ENCODE results near the gene TRIM29.

Gene TRIM29

GRCh38 chr11:120089036-120090001, 48.6 kb downstream of the TRIM29 start:
- Mint-ChIP-seq H3K9me3 (no peaks in the 10 kb centered on the region), H3K4me1 (ENCODE audit: low read depth) (no peaks in the 10 kb centered on the region), H3K27me3 (no peaks in the 10 kb centered on the region), H3K27ac (no peak overlapping the region), H3K36me3 (ENCODE audit: low read depth) (peaks cover 2% of the 10 kb centered on the region), H3K4me3 (no peak overlapping the region)
- no peak for DNase-seq

GRCh38 chr11:120088056-120088455, 49.9 kb downstream of the TRIM29 start:
- no peak overlapping the region for H3K4me3 Mint-ChIP-seq
- H3K36me3 Mint-ChIP-seq (ENCODE audit: low read depth) = peaks cover 2% of the 10 kb centered on the region

GRCh38 chr11:120086651-120087050, 51.3 kb downstream of the TRIM29 start:
- Mint-ChIP-seq H3K27me3 (no peaks in the 10 kb centered on the region), H3K9me3 (peaks cover under 1% of the 10 kb centered on the region), H3K27ac (no peak overlapping the region), H3K36me3 (ENCODE audit: low read depth) (peaks cover 2% of the 10 kb centered on the region), H3K4me1 (ENCODE audit: low read depth) (no peaks in the 10 kb centered on the region), H3K4me3 (no peak overlapping the region)
- no peak for DNase-seq

More at GRCh38 chr11:120088056-120088455, 49.9 kb downstream of the TRIM29 start:
- Mint-ChIP-seq H3K27me3 (no peaks in the 10 kb centered on the region), H3K4me1 (ENCODE audit: low read depth) (no peaks in the 10 kb centered on the region), H3K27ac (no peak overlapping the region), H3K9me3 (no peaks in the 10 kb centered on the region)
- DNase-seq = no peak

GRCh38 chr11:120079750-120080610, 57.9 kb downstream of the TRIM29 start:
- peaks cover 4% of the 10 kb centered on the region for H3K36me3 Mint-ChIP-seq (ENCODE audit: low read depth)
- peak; percentile 38 for DNase-seq
- no peaks in the 10 kb centered on the region for H3K4me1 Mint-ChIP-seq (ENCODE audit: low read depth)
- H3K4me3 Mint-ChIP-seq = no peak overlapping the region
- no peak overlapping the region for H3K27ac Mint-ChIP-seq
- H3K9me3 Mint-ChIP-seq = peaks cover 13% of the 10 kb centered on the region
- H3K27me3 Mint-ChIP-seq = peaks cover 25% of the 10 kb centered on the region

DNA sequence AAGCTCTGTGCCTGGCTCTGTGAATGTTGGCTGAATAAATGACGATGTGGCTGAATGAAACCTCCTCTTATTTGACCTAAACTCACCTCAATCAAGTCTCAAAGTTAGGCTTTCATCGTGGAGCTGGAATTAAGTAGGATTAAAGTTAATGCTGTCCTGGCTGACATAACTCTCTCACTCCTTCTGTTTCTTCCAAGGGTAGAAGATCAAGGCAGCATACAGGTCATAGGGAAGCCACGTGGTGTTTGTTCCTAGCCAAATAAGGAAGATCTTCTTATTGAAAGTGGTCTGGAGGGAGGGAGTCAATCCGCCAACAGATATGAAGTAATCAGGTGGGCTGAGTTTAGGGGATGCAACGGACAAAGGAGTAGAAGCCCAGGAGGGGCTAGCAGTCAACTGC, 59.5 kb downstream of the TRIM29 start:
- no peak for DNase-seq
- Mint-ChIP-seq H3K4me1 (ENCODE audit: low read depth) (no peaks in the 10 kb centered on the region), H3K4me3 (no peak overlapping the region), H3K27ac (no peak overlapping the region), H3K36me3 (ENCODE audit: low read depth) (peaks cover 4% of the 10 kb centered on the region), H3K27me3 (peaks cover 28% of the 10 kb centered on the region), H3K9me3 (peaks cover 13% of the 10 kb centered on the region)

DNA sequence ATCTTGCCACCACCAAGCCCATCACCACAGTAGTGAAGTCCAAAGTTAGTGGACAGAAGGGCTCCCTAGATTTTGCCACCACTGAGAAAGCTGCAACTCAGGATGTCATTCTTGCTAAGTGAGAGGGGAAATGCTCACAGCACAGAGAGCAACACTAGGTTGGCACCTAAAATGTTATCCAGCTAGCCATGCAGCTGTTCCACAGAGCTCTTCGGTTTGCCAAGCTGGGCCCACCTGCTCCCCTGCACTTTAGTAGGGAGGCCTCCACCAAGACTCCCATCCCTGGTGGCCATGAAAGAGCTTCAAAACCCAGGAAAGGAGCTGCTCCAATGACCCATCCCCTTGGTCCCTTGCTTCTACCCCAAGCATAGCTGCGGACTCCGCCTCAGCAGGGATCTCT, 63.8 kb downstream of the TRIM29 start:
- no peak overlapping the region for H3K4me3 Mint-ChIP-seq
- no peaks in the 10 kb centered on the region for H3K9me3 Mint-ChIP-seq
- peaks cover 12% of the 10 kb centered on the region for H3K27me3 Mint-ChIP-seq
- H3K27ac Mint-ChIP-seq = no peak overlapping the region
- no peaks in the 10 kb centered on the region for H3K36me3 Mint-ChIP-seq (ENCODE audit: low read depth)
- DNase-seq = no peak
- no peaks in the 10 kb centered on the region for H3K4me1 Mint-ChIP-seq (ENCODE audit: low read depth)

GRCh38 chr11:120073196-120073595, 64.7 kb downstream of the TRIM29 start:
- no peak for DNase-seq
- Mint-ChIP-seq H3K4me3 (no peak overlapping the region), H3K27ac (no peak overlapping the region), H3K36me3 (ENCODE audit: low read depth) (no peaks in the 10 kb centered on the region), H3K9me3 (no peaks in the 10 kb centered on the region), H3K4me1 (ENCODE audit: low read depth) (no peaks in the 10 kb centered on the region), H3K27me3 (peaks cover 16% of the 10 kb centered on the region)

GRCh38 chr11:120068114-120068573, 69.8 kb downstream of the TRIM29 start:
- Mint-ChIP-seq H3K27ac (no peak overlapping the region), H3K9me3 (no peaks in the 10 kb centered on the region)
- DNase-seq = no peak

GRCh38 chr11:120067438-120068113, 70.3 kb downstream of the TRIM29 start:
- Mint-ChIP-seq H3K36me3 (ENCODE audit: low read depth) (no peaks in the 10 kb centered on the region), H3K27me3 (peaks cover 34% of the 10 kb centered on the region), H3K4me3 (no peak overlapping the region), H3K4me1 (ENCODE audit: low read depth) (no peaks in the 10 kb centered on the region), H3K9me3 (no peaks in the 10 kb centered on the region), H3K27ac (no peak overlapping the region)
- DNase-seq = no peak

More at GRCh38 chr11:120068114-120068573, 69.8 kb downstream of the TRIM29 start:
- H3K4me3 Mint-ChIP-seq = no peak overlapping the region
- no peaks in the 10 kb centered on the region for H3K4me1 Mint-ChIP-seq (ENCODE audit: low read depth)
- no peaks in the 10 kb centered on the region for H3K36me3 Mint-ChIP-seq (ENCODE audit: low read depth)
- peaks cover 34% of the 10 kb centered on the region for H3K27me3 Mint-ChIP-seq

DNA sequence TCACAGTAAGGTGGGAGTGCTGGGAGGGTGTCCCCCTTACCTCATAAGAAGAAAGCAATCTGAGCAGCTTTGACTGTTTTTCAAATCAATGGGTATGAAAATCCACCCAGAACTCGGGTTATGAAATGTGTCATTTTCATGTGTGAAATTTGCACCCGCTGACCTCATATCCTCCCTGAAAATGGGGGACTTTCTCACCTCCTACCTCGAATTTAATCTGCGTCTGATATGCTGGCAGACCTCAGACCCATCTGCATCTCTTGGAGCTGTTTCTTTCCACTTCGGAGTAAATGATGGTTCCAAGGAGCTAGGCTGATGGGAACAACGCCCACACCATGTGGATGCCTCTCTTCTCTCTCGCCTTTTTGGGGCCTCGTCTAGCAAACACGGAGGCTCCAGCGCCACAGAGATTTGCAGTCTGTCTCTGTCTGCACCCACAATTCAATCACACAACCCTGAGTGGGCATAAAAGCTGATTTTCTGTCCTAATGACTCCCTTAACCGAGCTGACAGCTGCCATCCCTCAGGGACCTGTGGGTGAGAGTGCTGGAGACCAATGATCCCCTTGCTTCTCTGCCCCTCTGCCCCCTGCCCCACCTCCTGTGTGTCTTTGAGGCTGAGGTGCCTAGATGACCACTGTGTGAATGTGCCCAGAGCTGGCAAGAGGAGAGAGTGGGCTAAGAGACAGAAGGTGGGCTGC, 71.0 kb downstream of the TRIM29 start:
- no peak for DNase-seq
- Mint-ChIP-seq H3K9me3 (no peaks in the 10 kb centered on the region), H3K27me3 (peaks cover 36% of the 10 kb centered on the region), H3K4me3 (no peak overlapping the region), H3K36me3 (ENCODE audit: low read depth) (no peaks in the 10 kb centered on the region), H3K4me1 (ENCODE audit: low read depth) (no peaks in the 10 kb centered on the region), H3K27ac (no peak overlapping the region)

DNA sequence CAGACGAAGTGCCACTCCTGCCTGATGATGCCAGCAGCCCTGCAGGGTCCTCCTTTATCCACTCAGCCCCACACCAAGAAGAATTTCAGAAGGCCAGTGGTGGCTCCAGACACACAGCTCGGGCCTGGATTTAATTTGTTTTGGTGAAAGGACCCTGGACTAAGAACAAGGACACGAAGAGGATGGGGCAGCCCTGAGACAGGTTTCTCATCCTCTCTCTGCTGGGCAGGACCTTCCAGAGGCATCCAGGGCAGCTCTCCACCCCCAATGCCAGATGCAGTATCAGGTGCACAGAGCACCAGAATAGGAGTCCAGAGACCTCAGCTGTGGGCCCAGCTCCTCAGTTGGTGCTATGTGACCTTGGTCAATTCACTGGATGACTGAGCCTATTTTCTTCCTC, 72.0 kb downstream of the TRIM29 start:
- Mint-ChIP-seq H3K27me3 (peaks cover 36% of the 10 kb centered on the region), H3K4me3 (no peak overlapping the region), H3K27ac (no peak overlapping the region), H3K9me3 (no peaks in the 10 kb centered on the region), H3K4me1 (ENCODE audit: low read depth) (no peaks in the 10 kb centered on the region), H3K36me3 (ENCODE audit: low read depth) (no peaks in the 10 kb centered on the region)
- DNase-seq = no peak

- no peak overlapping the region for H3K4me3 Mint-ChIP-seq
These were observed 72.7 kb downstream of the TRIM29 start for GRCh38 chr11:120065176-120065575.

DNA sequence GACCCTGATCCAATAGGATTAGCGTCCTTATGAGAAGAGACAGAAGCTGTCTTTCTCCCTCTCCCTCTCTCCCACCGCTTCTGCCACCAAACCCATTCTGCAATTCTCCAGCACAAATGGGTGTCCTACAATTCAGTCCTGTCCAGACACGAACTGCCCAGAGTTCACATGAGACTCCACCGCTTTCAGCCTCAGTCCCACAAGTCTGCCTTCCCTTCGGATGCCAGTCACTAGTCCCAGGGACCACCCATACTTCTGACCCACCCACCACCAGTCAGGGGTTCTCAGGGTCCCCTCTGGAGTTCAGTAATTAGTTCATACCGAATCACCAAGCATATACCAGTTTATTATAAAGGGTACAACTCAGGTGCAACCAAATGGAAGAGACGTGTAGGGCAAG, 73.6 kb downstream of the TRIM29 start:
- no peak for DNase-seq
- H3K4me1 Mint-ChIP-seq (ENCODE audit: low read depth) = no peaks in the 10 kb centered on the region
- H3K27ac Mint-ChIP-seq = no peak overlapping the region
- H3K27me3 Mint-ChIP-seq = peaks cover 36% of the 10 kb centered on the region
- no peaks in the 10 kb centered on the region for H3K36me3 Mint-ChIP-seq (ENCODE audit: low read depth)
- H3K4me3 Mint-ChIP-seq = no peak overlapping the region
- H3K9me3 Mint-ChIP-seq = no peaks in the 10 kb centered on the region

More at GRCh38 chr11:120065176-120065575, 72.7 kb downstream of the TRIM29 start:
- Mint-ChIP-seq H3K27ac (no peak overlapping the region), H3K36me3 (ENCODE audit: low read depth) (no peaks in the 10 kb centered on the region), H3K27me3 (peaks cover 36% of the 10 kb centered on the region), H3K4me1 (ENCODE audit: low read depth) (no peaks in the 10 kb centered on the region), H3K9me3 (no peaks in the 10 kb centered on the region)
- DNase-seq = no peak
